Mucosa of gallbladder (tissue), 1 donor: ENCODE measurements around the gene ZNF570. TPM values are rescaled to one million over a fixed set of nuclear protein-coding genes. Genes with fewer than 3 reads are reported as not detected.

Source experiments
- total RNA-seq: library from RNA; stranded (reverse); gene quantifications from one replicate; pipeline ENCODE4 v1.2.1, GENCODE V29; 2021
- donor health status: DM: no; HTN: no; CAD: no.

ZNF570 gene
- total RNA-seq, 1 donor from 2014 or later = 7.7 TPM

Other genes with a start within 250 kb of the ZNF570 start
- gene ZNF527, start 98.3 kb upstream of the ZNF570 start, total RNA-seq = 5.9 TPM
- gene ZNF569, start 1.9 kb upstream of the ZNF570 start, total RNA-seq = 7.0 TPM
- gene ZNF793, start 37.6 kb downstream of the ZNF570 start, total RNA-seq = 10.8 TPM
- gene ZNF571, start 125.4 kb downstream of the ZNF570 start, total RNA-seq = 7.3 TPM
- 3.1 TPM for gene ZNF540, start 125.5 kb downstream of the ZNF570 start, total RNA-seq
- 16.0 TPM for gene ZFP30, start 186.1 kb downstream of the ZNF570 start, total RNA-seq